ENCODE data around the gene SPG7. TPM values are rescaled to one million over a fixed set of nuclear protein-coding genes. Genes with fewer than 3 reads are reported as not detected.
A peak's percentile ranks its signal among the peaks of the same experiment; 100 is the strongest.

SPG7 gene
- total and polyA plus RNA-seq, 2 of the 4 experiments (the other 2 are of a cell fraction): 94.6 to 96.8 TPM

GRCh38 chr16:89579351-89579750, 71.1 kb downstream of the SPG7 start:
- DNase-seq (no peak), ATAC-seq (ENCODE audit: low read depth) (no peak)
- Histone ChIP-seq H3K36me3 (ENCODE audit: control insufficient read depth, insufficient read depth, low read length) (peaks cover 6% of the 10 kb centered on the region; the same call in 1 of the 2 replicates), H3K79me1 (ENCODE audit: low read depth in 1 of 2, low read length in 2 of 2) (peaks cover 0 to 13% of the 10 kb centered on the region in 2 experiments; a peak in 1 of 4 replicates), H2AK5ac (ENCODE audit: low read depth, low read length) (peak overlapping the region; percentile 99), H3K14ac (replicated peaks; ENCODE audit: low read depth, low read length) (no peak overlapping the region), H3K27ac (ENCODE audit: insufficient read depth, low read length) (no peak overlapping the region), H2AFZ (replicated peaks; ENCODE audit: low read length, poor library complexity) (no peak overlapping the region), H4K20me1 (ENCODE audit: insufficient read depth, low read length) (peaks cover 3% of the 10 kb centered on the region; the same call in 1 of the 2 replicates), H3K4me2 (ENCODE audit: low read depth, low read length) (no peak overlapping the region), H3K4ac (ENCODE audit: low read depth, low read length) (peak overlapping the region; percentile 28), H3K4me1 (ENCODE audit: control insufficient read depth, insufficient read depth, low read length) (peaks cover 22% of the 10 kb centered on the region), H3K9me3 (ENCODE audit: control insufficient read depth, insufficient read depth, low read length) (no peaks in the 10 kb centered on the region), H2BK120ac (ENCODE audit: low read depth, low read length) (peak overlapping the region; percentile 20), H3K18ac (ENCODE audit: low read depth, low read length) (no peak overlapping the region), H3K27me3 (ENCODE audit: control insufficient read depth, insufficient read depth, low read length) (peaks cover 4% of the 10 kb centered on the region; the same call in 1 of the 2 replicates), H2BK15ac (ENCODE audit: low read depth, low read length) (peak overlapping the region; percentile 99; the same call in 2 of the 3 replicates), H4K5ac (ENCODE audit: low read depth, low read length) (no peak overlapping the region), H2AK9ac (replicated peaks; ENCODE audit: low read depth, low read length, poor library complexity) (no peak overlapping the region), H3K23ac (ENCODE audit: low read depth, low read length) (no peak overlapping the region), H3K9me1 (ENCODE audit: insufficient read depth, low read length) (peaks cover 26% of the 10 kb centered on the region), H4K8ac (ENCODE audit: low read depth in 2 of 2, low read length in 2 of 2) (no peak overlapping the region), H3K4me3 (ENCODE audit: insufficient read depth, low read depth, low read length) (no peak overlapping the region), H3K56ac (ENCODE audit: extremely low read depth, insufficient read depth, low read length) (no peak overlapping the region), H4K91ac (ENCODE audit: insufficient read depth, low read depth, low read length) (peak overlapping the region; percentile 16; the same call in 1 of the 2 replicates), H3K9ac (ENCODE audit: low read depth, low read length) (no peak overlapping the region), H2BK5ac (ENCODE audit: low read depth, low read length, poor library complexity, severe bottlenecking) (no peak overlapping the region), H2BK20ac (ENCODE audit: low read depth, low read length) (peak overlapping the region; percentile 2; the same call in 1 of the 2 replicates)
- ChIA-PET CTCF (no interaction called here), POLR2A (ENCODE audit: unreplicated experiment) (no interaction called here)
- TF ChIP-seq SMC3 (IDR thresholded peaks at IDR 0.05; ENCODE audit: low read depth, low read length): no peak
- TF ChIP-seq BHLHE40 (IDR thresholded peaks at IDR 0.05; ENCODE audit: low read depth, low read length): no peak
- no peak for TF ChIP-seq MAZ (IDR thresholded peaks at IDR 0.05; ENCODE audit: borderline replicate concordance, low read depth, low read length)
- TF ChIP-seq MXI1 (IDR thresholded peaks at IDR 0.05; ENCODE audit: borderline replicate concordance, low read depth, low read length): no peak
- no peak for TF ChIP-seq NFE2L2 (IDR thresholded peaks at IDR 0.05; ENCODE audit: low read depth, low read length)
- no peak for TF ChIP-seq FOS (IDR thresholded peaks at IDR 0.05; ENCODE audit: low read depth, low read length)
- no peak for TF ChIP-seq CHD1 (IDR thresholded peaks at IDR 0.05; ENCODE audit: low read depth, low read length)
- no peak for TF ChIP-seq RAD21 (IDR thresholded peaks at IDR 0.05; ENCODE audit: low read length)
- TF ChIP-seq RFX5 (IDR thresholded peaks at IDR 0.05; ENCODE audit: low read depth, low read length): no peak
- TF ChIP-seq RCOR1 (IDR thresholded peaks at IDR 0.05; ENCODE audit: insufficient replicate concordance, low read length): no peak
- in situ Hi-C loops (cut with MboI; ENCODE audit: low sequenced_read_pairs) (no loop called here), dilution Hi-C loops (cut with HindIII; ENCODE audit: low sequenced_read_pairs, unreplicated experiment) (no loop called here), intact Hi-C loops (cut with micrococcal nuclease) (no loop called here)
- 84% methylated on average over 12 of the region's 15 CpGs; no CpG with 5 or more reads in 1 of the 2 experiments for WGBS, 2 experiments (ENCODE audit: extremely low coverage in 2 of 2, insufficient read length in 1 of 2)
- no TSS peak for BruUV-seq (replicated peaks)

Measured in IMR-90 (cell line).